Coronary artery (tissue), 2 donors: Measurements from ENCODE around the gene BRI3BP.

Experiments
- DNase-seq: peaks from one replicate; pipeline ENCODE4 v3.0.0-alpha.2; 2017; ENCODE audit warnings: low spot score
- H3K27ac ChIP-seq, 2 donors: fragments of 200-600 bp; sonication (generic); one replicate each; pipeline ENCODE4 v1.5.1; 2016 to 2019
- H3K4me3 ChIP-seq: fragments of 200-600 bp; sonication (generic); 2 replicates; pipeline ENCODE4 v1.5.1; 2016; ENCODE audit warnings: mild to moderate bottlenecking, moderate library complexity
- TF ChIP-seq, protein P1 (sequence below): fragments of 200-600 bp; sonication (generic); IDR thresholded peaks from one replicate; pipeline ENCODE4 v1.5.1; 2019; ENCODE audit warnings: antibody characterized with exemption

BRI3BP gene

DNA sequence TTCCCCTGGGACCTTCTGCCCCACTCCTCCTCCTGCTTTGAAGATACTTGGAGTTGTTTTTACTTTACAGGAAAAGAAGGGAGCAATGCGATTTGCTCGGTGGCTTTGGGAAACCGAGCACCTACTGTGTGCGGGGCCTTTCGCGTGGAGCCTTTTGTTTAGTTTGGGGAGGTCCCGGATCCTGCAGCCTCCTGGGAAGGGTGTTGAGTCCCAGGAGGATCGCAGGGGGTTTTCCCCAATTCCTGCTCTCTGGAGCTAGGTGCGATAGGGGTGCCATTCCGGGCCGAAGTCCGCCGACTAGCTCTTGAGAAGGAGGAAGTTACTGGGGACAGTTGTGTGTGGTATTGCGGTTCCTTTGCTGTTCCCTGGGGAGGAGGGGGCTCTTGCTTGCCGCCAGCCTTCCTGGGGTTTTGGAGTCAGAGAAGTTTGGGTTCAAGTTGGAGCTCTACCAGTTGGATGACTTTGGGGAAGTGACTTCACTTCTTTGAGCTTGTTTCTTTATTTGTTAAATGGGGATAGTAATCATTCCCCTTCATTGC, 1.1 kb downstream of the BRI3BP start:
- peak overlapping the region; percentile 81 for H3K4me3 ChIP-seq
- TF ChIP-seq, protein P1, sequence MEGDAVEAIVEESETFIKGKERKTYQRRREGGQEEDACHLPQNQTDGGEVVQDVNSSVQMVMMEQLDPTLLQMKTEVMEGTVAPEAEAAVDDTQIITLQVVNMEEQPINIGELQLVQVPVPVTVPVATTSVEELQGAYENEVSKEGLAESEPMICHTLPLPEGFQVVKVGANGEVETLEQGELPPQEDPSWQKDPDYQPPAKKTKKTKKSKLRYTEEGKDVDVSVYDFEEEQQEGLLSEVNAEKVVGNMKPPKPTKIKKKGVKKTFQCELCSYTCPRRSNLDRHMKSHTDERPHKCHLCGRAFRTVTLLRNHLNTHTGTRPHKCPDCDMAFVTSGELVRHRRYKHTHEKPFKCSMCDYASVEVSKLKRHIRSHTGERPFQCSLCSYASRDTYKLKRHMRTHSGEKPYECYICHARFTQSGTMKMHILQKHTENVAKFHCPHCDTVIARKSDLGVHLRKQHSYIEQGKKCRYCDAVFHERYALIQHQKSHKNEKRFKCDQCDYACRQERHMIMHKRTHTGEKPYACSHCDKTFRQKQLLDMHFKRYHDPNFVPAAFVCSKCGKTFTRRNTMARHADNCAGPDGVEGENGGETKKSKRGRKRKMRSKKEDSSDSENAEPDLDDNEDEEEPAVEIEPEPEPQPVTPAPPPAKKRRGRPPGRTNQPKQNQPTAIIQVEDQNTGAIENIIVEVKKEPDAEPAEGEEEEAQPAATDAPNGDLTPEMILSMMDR: no peak
- DNase-seq: no peak
- no peak overlapping the region for H3K27ac ChIP-seq

DNA sequence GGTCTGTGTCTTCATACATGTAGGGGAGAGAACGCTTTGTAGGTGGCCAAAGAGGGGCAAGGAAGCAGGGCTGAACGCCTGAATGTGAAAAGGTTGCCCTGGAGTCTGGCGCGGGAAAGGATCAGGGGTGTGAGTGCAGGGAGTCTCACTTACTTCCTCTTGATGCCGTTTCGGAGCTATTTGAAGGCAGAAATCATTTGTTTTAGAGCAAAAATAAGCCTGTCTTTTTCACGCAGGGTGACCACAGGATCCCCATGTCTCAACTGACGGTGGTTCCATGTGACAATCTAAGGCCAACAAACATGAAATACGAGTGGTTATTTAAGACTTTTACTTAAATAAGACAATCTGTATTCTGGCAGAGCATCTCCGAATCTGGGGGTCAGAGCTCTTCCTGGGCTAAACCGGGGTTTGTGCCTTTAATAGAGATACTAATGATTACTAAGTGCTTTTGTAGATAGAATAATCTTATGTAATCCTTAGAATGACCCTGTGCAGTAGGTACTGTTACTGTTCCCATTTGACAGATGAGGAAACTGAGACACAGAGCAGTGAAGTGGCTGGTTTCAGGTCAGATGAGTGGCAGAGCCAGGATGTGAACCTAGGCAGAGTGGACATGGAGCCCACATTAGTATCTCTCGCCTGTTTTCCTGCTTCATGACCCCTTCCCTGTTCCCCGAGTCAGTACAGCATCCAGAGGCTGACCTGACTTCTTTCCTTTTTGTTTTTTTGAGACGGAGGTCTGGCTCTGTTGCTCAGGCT, 1.9 kb downstream of the BRI3BP start:
- Histone ChIP-seq H3K4me3 (peak overlapping the region; percentile 81), H3K27ac (no peak overlapping the region)
- no peak for DNase-seq
- TF ChIP-seq, protein P1: no peak

DNA sequence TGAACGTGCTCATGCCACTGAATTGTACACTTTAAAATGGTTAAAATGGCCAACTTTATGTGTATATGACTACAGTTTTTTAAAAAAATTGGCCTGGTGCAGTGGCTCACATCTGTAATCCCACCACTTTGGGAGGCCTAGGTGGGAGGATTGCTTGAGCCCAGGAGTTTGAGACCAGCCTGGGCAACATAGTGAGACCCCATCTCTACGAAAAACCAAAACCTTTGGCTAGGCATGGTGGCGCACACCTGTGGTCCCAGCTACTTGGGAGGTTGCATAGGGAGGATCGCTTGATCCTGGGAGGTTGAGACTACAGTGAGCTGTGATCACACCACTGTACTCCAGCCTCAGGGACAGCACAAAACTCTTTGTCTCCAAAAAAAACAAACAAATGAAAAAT, 5.3 kb downstream of the BRI3BP start:
- no peak for DNase-seq
- Histone ChIP-seq H3K27ac (no peak overlapping the region), H3K4me3 (no peak overlapping the region)
- TF ChIP-seq, protein P1: no peak

DNA sequence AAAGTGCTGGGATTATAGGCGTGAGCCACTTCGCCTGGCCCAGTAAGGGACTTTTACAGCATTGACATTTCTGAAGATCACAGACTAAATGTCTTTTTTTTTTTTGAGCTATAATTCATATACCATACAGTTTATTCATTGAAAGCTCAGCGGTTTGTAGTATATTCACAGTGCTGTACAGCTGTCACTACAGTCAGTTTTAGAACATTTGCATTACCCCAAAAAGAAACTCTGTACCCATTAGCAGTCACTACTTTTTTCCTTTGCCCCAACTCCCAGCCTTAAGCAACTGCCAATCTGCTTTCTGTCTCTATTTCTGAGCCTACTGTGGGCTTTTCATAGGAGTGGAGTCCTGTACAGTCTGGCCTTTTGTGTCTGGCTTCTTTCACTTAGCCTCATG, 8.2 kb downstream of the BRI3BP start:
- H3K27ac ChIP-seq: no peak overlapping the region
- no peak for DNase-seq
- no peak overlapping the region for H3K4me3 ChIP-seq
- TF ChIP-seq, protein P1: no peak

DNA sequence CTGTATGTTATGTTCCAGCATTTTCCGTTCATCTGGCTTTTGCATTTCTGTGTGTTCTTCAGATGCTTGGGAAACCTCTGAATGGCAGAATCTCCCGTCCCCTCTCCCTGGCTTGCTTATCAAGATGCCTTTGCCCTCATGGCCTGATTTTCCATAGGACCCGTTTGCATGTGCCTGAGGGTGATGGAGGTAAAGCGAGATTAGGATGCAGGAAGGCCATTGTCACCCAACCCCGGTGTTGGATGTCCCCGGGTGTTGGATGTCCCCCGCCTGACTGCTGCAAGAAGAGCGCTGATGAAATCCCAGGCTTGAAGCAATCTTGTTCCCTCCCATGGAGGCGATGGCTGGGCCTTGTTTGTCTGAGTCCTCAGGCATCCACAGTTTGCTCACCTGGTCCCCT, 9.6 kb downstream of the BRI3BP start:
- Histone ChIP-seq H3K27ac (no peak overlapping the region), H3K4me3 (no peak overlapping the region)
- TF ChIP-seq, protein P1: no peak
- no peak for DNase-seq

DNA sequence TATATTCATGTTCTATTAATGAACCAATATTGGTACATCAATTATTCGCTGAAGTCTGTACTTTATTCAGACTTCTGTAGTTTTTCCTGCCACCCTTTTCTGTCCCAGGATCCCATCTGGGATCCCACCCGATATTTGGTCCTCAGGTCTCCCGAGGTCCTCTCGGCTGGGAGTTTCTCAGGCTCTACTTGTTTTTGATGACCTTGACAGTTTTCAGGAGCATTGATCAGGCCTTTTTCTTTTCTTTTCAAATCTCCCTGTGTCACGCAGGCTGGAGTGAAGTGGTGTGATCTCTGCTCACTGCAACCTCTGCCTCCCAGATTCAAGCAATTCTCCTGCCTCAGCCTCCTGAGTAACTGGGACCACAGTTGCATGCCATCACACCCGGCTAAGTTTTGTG, 11.2 kb downstream of the BRI3BP start:
- no peak overlapping the region for H3K4me3 ChIP-seq
- TF ChIP-seq, protein P1: no peak
- no peak for DNase-seq
- no peak overlapping the region for H3K27ac ChIP-seq

DNA sequence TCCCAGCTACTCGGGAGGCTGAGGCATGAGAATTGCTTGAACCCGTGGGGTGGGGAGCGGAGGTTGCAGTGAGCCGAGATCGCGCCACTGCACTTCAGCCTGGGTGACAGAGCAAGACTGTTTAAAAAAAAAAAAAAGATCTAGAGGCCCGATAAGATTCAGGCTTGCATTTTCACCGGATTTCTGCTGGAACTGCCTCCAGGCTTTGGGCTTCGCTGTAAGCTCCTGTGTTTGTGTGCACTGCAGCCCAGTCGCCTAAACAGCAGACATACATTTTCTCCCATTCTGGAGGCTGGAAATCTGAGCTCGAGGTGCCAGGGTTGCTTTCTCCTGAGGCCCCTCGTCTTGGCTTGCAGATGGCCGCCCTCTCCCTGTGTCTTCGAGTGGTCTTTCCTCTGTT, 12.2 kb downstream of the BRI3BP start:
- DNase-seq: no peak
- TF ChIP-seq, protein P1: no peak
- Histone ChIP-seq H3K27ac (no peak overlapping the region), H3K4me3 (no peak overlapping the region)
